Fibroblast of mammary gland (primary cell): ENCODE data around the gene NFS1.

ENCODE experiments used
- DNase-seq: peaks from one replicate; pipeline ENCODE4 v3.0.0-alpha.2; 2010; ENCODE audit warnings: low read depth
- H3K4me3 ChIP-seq: 2 replicates; pipeline ENCODE4 v1.5.1; 2011; ENCODE audit warnings: low read depth, mild to moderate bottlenecking, low read length, moderate library complexity; ENCODE audit not compliant: control insufficient read depth
- TF ChIP-seq, protein P1 (sequence below): conservative IDR thresholded peaks from 2 replicates; pipeline ENCODE4 v1.5.1; 2011; ENCODE audit warnings: low read depth, low read length, inconsistent platforms; ENCODE audit not compliant: control insufficient read depth, insufficient read depth

The NFS1 gene

DNA sequence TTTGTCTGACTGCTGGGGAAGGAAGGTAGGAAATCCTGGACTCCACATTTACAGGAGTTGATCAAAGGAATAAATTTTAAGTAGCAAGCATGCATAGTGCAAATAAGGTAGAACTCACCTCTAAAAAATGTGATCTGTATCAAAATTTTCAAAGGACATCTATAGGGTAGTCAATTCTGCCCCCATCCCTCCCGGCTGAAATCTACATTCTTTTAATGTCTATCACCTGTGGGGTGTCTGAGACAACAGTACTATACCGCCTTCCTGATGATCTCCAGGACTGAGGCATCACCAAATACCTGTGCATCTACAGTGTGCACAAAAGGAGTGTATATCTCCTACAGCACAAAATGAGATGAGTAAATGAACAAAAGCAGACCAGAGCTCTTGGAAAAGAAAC, 54.3 kb downstream of the NFS1 start:
- TF ChIP-seq, protein P1, sequence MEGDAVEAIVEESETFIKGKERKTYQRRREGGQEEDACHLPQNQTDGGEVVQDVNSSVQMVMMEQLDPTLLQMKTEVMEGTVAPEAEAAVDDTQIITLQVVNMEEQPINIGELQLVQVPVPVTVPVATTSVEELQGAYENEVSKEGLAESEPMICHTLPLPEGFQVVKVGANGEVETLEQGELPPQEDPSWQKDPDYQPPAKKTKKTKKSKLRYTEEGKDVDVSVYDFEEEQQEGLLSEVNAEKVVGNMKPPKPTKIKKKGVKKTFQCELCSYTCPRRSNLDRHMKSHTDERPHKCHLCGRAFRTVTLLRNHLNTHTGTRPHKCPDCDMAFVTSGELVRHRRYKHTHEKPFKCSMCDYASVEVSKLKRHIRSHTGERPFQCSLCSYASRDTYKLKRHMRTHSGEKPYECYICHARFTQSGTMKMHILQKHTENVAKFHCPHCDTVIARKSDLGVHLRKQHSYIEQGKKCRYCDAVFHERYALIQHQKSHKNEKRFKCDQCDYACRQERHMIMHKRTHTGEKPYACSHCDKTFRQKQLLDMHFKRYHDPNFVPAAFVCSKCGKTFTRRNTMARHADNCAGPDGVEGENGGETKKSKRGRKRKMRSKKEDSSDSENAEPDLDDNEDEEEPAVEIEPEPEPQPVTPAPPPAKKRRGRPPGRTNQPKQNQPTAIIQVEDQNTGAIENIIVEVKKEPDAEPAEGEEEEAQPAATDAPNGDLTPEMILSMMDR: no peak
- H3K4me3 ChIP-seq: no peak overlapping the region
- DNase-seq: no peak

DNA sequence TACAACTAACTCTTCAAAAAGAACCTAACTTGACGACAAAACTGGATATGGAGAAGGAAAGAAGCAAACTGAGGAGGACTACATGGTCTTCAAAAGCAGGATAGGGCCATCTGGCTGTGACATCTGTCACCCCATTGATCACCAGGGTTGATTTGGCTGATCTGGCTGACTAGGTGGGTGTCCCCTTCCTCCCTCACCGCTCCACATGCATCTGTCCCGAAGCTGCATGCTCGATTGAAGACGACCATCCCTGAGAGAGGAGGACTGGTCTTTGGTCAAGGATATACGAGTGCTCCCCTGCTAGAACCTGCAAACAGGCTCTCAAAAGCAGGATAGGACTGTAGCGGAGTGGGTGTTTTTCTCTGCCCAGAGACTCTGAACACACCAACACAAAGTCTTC, 56.1 kb downstream of the NFS1 start:
- TF ChIP-seq, protein P1: no peak
- no peak for DNase-seq
- H3K4me3 ChIP-seq: no peak overlapping the region

DNA sequence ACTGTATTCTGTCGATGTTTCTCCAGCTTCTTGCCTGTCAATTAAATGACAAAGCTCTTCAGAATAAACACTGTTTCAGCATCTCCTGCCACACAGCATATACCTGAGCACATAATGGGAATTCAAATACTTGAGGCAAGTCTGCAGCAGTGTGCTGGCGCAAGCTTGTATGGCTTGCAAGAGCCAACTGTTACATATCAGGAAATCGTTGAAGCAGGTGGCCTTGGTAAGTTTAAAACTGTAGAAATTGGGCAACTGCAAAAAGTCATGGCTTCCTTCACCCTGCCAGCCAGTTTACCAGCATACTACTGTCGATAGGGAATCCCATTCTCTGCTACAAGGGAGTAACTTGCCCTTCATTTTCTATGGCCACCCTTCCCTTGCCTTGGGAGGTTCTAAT, 57.4 kb downstream of the NFS1 start:
- TF ChIP-seq, protein P1: no peak
- no peak for DNase-seq
- H3K4me3 ChIP-seq: no peak overlapping the region

DNA sequence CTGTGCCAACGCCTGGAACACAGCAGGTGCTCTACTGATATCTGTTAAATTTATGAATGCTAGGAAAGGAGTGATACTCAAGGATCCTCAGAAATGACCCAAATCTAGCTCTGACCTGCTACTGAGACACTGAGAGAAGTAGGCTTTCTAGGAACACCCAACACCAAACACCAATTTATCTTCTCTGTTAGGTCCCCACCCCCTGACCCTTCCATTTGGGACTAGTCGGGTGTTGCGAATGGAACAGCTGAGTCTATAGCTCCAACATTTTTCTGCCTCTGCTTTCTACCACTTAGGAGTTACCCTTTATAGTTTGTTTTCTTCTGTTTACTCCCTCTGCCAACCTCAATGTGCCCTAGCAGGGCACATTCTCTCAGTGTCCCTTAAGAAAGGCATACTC, 58.4 kb downstream of the NFS1 start:
- TF ChIP-seq, protein P1: no peak
- no peak for DNase-seq
- H3K4me3 ChIP-seq: no peak overlapping the region

DNA sequence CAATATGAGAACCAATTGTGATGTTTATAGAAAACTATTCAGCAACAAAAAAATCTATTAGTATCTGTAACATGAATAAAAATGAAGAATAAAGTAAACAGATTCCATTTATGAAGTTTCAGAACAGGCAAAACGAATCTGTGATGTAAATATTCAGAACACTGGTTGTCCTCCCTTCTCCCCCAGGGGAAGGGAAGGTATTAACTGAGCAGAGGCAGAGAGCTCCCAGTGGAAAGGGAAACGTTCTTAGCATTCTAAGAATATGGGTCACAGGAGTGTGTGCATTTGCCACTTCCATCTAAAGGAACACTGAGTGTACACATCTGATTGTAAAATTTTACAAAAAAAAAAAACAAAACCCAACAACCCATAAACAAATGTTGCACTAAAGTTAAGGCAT, 60.4 kb downstream of the NFS1 start:
- DNase-seq: no peak
- no peak overlapping the region for H3K4me3 ChIP-seq

DNA sequence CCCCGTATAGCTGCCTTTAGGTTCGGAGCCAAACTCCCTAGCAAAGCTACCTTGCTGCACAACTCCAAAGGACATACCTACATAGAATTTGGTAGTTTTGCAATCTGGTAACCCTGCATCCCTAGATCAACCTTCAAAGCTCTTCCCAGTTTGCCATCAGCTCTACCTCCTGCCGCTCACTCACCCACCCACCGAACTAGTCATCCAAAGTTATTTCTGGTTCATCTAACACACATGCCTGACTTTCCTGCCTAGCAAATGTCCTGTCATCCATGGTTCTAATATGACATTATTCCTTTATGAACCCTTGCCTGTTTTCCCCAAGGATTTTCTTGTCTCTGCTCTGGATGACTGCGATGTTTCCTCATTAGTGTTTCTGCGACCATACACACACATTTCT, 61.9 kb downstream of the NFS1 start:
- TF ChIP-seq, protein P1: no peak
- H3K4me3 ChIP-seq: no peak overlapping the region
- no peak for DNase-seq

More for the DNA sequence above, 60.4 kb downstream of the NFS1 start:
- TF ChIP-seq, protein P1: no peak

DNA sequence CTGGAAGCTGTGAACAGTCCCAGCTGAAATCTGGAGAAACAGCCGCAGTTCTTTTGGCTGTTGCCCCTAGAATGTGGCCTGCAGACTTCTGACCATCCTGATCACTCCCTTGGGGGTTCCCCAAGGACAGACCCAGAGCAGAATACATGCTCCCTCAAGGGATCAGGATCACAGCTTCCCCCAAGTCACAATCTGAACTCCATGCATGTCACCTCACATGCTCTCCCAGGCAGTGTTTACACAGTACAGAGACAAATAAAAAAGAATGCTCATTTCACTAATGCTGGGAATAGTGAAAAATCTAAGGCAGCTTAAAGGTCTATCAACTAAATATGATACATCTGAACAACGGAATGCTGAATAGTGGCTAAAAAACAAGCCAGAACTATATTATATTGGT, 63.1 kb downstream of the NFS1 start:
- DNase-seq: no peak
- H3K4me3 ChIP-seq: no peak overlapping the region
- TF ChIP-seq, protein P1: no peak
